Keratinocyte (primary cell): ENCODE results near the gene ADAMTS2. TPM values are rescaled to one million over a fixed set of nuclear protein-coding genes. Genes with fewer than 3 reads are reported as not detected.

Experiments
- DNase-seq: peaks from one replicate; pipeline ENCODE4 v3.0.0-alpha.2; 2011; ENCODE audit warnings: low read depth, missing footprints, low spot score
- FAIRE-seq: peaks from 2 replicates; lab custom pipeline; 2011; peaks lifted over from hg19 to GRCh38; lab: Jason Lieb, UNC
- H2AFZ ChIP-seq: 2 replicates; pipeline ENCODE4 v1.6.0; 2012; ENCODE audit warnings: low read length, control low read depth, inconsistent platforms; ENCODE audit not compliant: control insufficient read depth
- H3K27ac ChIP-seq: 2 replicates; pipeline ENCODE4 v1.5.1; 2011; ENCODE audit warnings: low read length; ENCODE audit not compliant: control insufficient read depth, insufficient read depth
- H3K27me3 ChIP-seq: 3 replicates; pipeline ENCODE4 v1.6.0; 2011; ENCODE audit warnings: low read length; ENCODE audit not compliant: control insufficient read depth, insufficient read depth; ENCODE audit errors: extremely low read depth
- H3K36me3 ChIP-seq, 2 experiments: 2 replicates in 1 of 2; 3 replicates in 1 of 2; pipeline ENCODE4 v1.5.1; 2011; ENCODE audit warnings: low read length in 2 of 2, mild to moderate bottlenecking in 1 of 2; ENCODE audit not compliant: control insufficient read depth in 2 of 2, insufficient read depth in 2 of 2; ENCODE audit errors: extremely low read depth in 1 of 2
- H3K4me1 ChIP-seq: 3 replicates; pipeline ENCODE4 v1.5.1; 2011; ENCODE audit warnings: low read length; ENCODE audit not compliant: control insufficient read depth, insufficient read depth; ENCODE audit errors: extremely low read depth
- H3K4me2 ChIP-seq: 3 replicates; pipeline ENCODE4 v1.6.0; 2011; ENCODE audit warnings: low read depth, low read length; ENCODE audit not compliant: control insufficient read depth, insufficient read depth; ENCODE audit errors: extremely low read depth
- H3K4me3 ChIP-seq, 3 experiments: fragments of 200-600 bp in 1 of 3; sonication (generic) in 1 of 3; 2 replicates in 2 of 3; 3 replicates in 1 of 3; pipeline ENCODE4 v1.5.1; 2011 to 2016; ENCODE audit warnings: low read length in 3 of 3, mild to moderate bottlenecking in 3 of 3, control low read depth in 2 of 3, inconsistent platforms in 1 of 3, low read depth in 1 of 3, mixed read lengths in 1 of 3, mixed run types in 1 of 3, moderate library complexity in 1 of 3; ENCODE audit not compliant: control insufficient read depth in 2 of 3, insufficient read depth in 2 of 3; ENCODE audit errors: extremely low read depth in 1 of 3
- H3K79me2 ChIP-seq: 2 replicates; pipeline ENCODE4 v1.6.0; 2012; ENCODE audit warnings: low read length; ENCODE audit not compliant: control insufficient read depth, insufficient read depth
- H3K9ac ChIP-seq: 3 replicates; pipeline ENCODE4 v1.6.0; 2011; ENCODE audit warnings: low read length; ENCODE audit not compliant: control insufficient read depth, insufficient read depth; ENCODE audit errors: extremely low read depth
- H3K9me1 ChIP-seq: 3 replicates; pipeline ENCODE4 v1.6.0; 2011; ENCODE audit warnings: low read length; ENCODE audit not compliant: control insufficient read depth, insufficient read depth; ENCODE audit errors: extremely low read depth
- H3K9me3 ChIP-seq: 2 replicates; pipeline ENCODE4 v1.5.1; 2012; ENCODE audit warnings: low read depth, low read length; ENCODE audit not compliant: control insufficient read depth
- H4K20me1 ChIP-seq: 3 replicates; pipeline ENCODE4 v1.6.0; 2011; ENCODE audit warnings: low read length; ENCODE audit not compliant: control insufficient read depth, insufficient read depth; ENCODE audit errors: extremely low read depth
- EZH2 ChIP-seq: IDR thresholded peaks from one replicate; pipeline ENCODE4 v1.6.1; 2012; ENCODE audit warnings: inconsistent platforms, mild to moderate bottlenecking, low read length, moderate library complexity
- dilution Hi-C: fragments of 300-500 bp; cut with MboI; formaldehyde crosslinking; loops from one replicate; pipeline ENCODE4 v1.7.0; 2020; ENCODE audit warnings: low sequenced_read_pairs; ENCODE audit not compliant: extremely low pct_ligation_motif_present
- polyA plus RNA-seq, 5 experiments: library from polyadenylated mRNA; depleted of rRNA in 3 of 5; stranded (reverse) in 3 of 5; stranded (forward) in 1 of 5; unstranded in 1 of 5; fragments of >200 nt; gene quantifications; 1 replicate in 1 of 5; 2 replicates in 3 of 5; 3 replicates in 1 of 5; pipeline versions ENCODE4 v1.2.1 to v1.2.3, GENCODE V29; 2011 to 2012; ENCODE audit warnings: missing spikeins in 2 of 5, low read depth in 1 of 5, low replicate concordance in 1 of 5
- TF ChIP-seq, protein P1 (sequence below), 3 experiments: IDR thresholded peaks in 1 of 3; conservative IDR thresholded peaks in 1 of 3; optimal IDR thresholded peaks in 1 of 3; 2 replicates in 2 of 3; 3 replicates in 1 of 3; pipeline versions ENCODE3 to v1.5.1; 2011; ENCODE audit warnings: low read length in 3 of 3, mild to moderate bottlenecking in 3 of 3, moderate library complexity in 2 of 3, control low read depth in 1 of 3, inconsistent platforms in 1 of 3; ENCODE audit not compliant: insufficient read depth in 2 of 3; ENCODE audit errors: extremely low read depth in 1 of 3

Gene ADAMTS2
- polyA plus RNA-seq, 1 donor (not counting 4 experiments of a cell fraction or from before 2014, with no cell fraction given): not detected

DNA sequence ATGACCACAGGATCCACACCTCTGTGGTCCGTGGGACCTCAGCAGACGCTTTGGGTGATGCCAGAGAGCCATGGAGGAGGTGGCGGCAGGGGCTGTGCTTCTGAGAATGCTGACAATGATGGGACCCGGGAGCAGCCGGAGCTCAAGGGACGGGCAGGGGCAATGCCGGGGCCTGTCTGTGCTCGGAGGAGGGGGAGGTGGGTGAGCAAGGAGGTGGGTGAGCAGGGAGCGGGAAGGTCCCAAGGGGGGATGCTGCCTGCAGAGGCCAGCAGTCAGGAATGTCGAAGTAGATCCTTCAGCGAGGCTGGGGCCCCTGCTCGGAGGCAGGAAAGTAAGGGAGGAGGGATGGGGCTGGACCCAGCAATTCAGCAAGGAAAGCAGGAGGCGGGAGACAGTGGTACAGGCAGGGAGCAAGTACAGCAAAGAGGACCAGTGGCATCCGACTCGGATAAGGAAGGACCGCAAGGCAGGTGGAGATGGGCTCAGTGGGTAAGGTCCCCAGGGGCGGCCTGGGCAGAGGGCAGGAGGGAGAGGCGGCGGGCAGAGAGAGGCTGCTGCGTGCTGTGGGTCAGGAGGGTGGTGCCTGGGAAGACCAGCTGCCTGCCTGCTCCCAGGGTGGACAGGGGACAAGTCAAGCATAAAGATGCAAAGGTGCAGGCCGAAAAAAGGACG, 49.0 kb downstream of the ADAMTS2 start:
- Histone ChIP-seq H3K27me3 (no peaks in the 10 kb centered on the region), H3K4me3 (no peak overlapping the region), H4K20me1 (no peaks in the 10 kb centered on the region), H3K9me1 (no peaks in the 10 kb centered on the region), H3K79me2 (no peaks in the 10 kb centered on the region), H3K9ac (no peak overlapping the region), H3K4me2 (no peak overlapping the region), H3K9me3 (peaks cover 10% of the 10 kb centered on the region), H3K27ac (no peak overlapping the region), H3K4me1 (no peaks in the 10 kb centered on the region), H3K36me3 (no peaks in the 10 kb centered on the region), H2AFZ (no peak overlapping the region)
- no peak for FAIRE-seq
- DNase-seq: no peak
- dilution Hi-C loops: no loop called here
- no peak for TF ChIP-seq EZH2
- TF ChIP-seq, protein P1, sequence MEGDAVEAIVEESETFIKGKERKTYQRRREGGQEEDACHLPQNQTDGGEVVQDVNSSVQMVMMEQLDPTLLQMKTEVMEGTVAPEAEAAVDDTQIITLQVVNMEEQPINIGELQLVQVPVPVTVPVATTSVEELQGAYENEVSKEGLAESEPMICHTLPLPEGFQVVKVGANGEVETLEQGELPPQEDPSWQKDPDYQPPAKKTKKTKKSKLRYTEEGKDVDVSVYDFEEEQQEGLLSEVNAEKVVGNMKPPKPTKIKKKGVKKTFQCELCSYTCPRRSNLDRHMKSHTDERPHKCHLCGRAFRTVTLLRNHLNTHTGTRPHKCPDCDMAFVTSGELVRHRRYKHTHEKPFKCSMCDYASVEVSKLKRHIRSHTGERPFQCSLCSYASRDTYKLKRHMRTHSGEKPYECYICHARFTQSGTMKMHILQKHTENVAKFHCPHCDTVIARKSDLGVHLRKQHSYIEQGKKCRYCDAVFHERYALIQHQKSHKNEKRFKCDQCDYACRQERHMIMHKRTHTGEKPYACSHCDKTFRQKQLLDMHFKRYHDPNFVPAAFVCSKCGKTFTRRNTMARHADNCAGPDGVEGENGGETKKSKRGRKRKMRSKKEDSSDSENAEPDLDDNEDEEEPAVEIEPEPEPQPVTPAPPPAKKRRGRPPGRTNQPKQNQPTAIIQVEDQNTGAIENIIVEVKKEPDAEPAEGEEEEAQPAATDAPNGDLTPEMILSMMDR (optimal IDR thresholded peaks at IDR 0.05 in 1 of 3, IDR thresholded peaks at IDR 0.05 in 1 of 3, conservative IDR thresholded peaks at IDR 0.05 in 1 of 3; ENCODE audit: extremely low read depth in 1 of 3, insufficient read depth in 2 of 3, low read length in 3 of 3): no peak

DNA sequence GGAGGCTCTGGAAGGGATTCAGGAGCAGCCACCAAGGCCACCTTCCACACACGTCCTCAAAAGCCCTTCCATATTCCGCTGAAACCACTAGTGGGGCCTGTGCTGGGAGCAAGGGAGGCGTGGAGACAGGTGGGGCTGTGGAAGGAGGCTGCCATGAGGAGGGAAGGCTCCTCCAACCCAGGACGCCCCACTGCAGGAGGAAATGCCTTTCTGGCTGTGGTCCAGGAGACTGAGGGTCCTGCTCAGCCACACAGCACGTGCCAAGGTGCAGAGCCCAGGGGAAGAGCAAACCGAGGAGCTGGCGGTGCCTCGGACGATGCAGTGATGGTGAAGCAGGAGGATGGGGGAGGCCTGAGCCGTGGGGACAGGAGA, 49.5 kb downstream of the ADAMTS2 start:
- Histone ChIP-seq H3K9ac (no peak overlapping the region), H3K27me3 (no peaks in the 10 kb centered on the region), H3K79me2 (no peaks in the 10 kb centered on the region), H3K4me2 (no peak overlapping the region), H3K4me3 (no peak overlapping the region), H3K9me3 (peaks cover 10% of the 10 kb centered on the region), H3K9me1 (no peaks in the 10 kb centered on the region), H3K27ac (no peak overlapping the region), H3K4me1 (no peaks in the 10 kb centered on the region), H3K36me3 (no peaks in the 10 kb centered on the region), H4K20me1 (no peaks in the 10 kb centered on the region), H2AFZ (no peak overlapping the region)
- dilution Hi-C loops: no loop called here
- TF ChIP-seq EZH2: no peak
- DNase-seq (no peak), FAIRE-seq (no peak)
